ENCODE results near the gene RBBP9. TPM values are rescaled to one million over a fixed set of nuclear protein-coding genes. Genes with fewer than 3 reads are reported as not detected.
A peak's percentile ranks its signal among the peaks of the same experiment; 100 is the strongest.

Gene RBBP9
- total and polyA plus RNA-seq, 9 of the 15 experiments (the other 6 are each of a cell fraction or from before 2014, with no cell fraction given) = 0.94 to 4.4 (median 2.5) TPM

DNA sequence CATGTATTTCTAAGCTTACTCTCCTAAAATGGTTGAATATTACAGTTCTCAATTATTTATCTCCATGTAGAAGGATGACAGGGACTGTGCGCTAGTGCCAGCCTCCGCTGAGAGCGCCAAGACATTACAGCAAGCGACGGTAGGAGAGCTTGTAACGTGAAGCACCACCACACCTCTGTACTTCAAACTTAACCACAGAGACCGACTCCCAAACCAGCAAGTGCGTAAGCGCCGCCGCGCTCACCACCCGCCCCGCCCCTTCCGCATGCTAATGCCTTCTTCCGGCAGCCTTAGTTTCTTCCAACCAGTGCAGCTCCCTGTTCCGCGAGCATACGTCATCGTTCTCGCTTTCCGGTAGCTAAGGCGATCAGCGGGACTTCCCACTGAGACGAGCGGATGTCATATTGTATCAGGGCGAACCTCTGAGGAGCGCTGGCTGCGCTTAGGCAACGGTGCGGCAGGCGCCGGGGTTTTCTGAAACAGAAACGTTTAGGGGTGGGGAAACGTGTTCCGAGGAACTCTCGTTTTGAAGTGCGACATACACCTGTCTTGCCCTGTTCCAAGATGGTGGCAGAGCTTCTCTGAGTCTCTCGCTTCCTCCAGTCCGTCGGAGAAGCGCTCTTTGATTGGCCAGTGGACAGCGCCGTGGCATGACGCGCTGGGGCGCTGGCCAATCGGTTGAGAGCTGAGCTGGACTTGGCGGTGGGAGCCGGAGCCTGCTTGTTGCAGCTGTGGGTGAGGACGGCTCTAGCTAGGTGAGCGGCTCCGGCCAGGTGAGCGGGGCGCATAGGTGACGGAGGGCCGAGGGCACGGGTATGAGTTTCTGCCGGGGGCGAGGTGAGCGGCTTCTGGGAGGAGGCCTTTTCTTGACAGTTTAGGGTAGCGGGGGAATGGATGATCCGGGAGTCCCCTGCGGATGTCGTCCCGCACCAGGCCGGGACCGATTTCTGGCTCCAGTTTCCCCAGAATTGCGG lies 10.5 kb upstream of the RBBP9 start, which contains the start of gene SEC23B:
Gene SEC23B, plus strand, starts transcription at position 723 of the 974 bp plus-strand sequence. CDS start 2,896 bp downstream, outside the sequence.
- Histone ChIP-seq H3K9me1 (ENCODE audit: control insufficient read depth, insufficient read depth, low read length) (no peaks in the 10 kb centered on the region), H3K36me3 (ENCODE audit: control insufficient read depth, insufficient read depth, low read length) (peaks cover 23% of the 10 kb centered on the region), H3K9ac (ENCODE audit: insufficient read depth in 1 of 2, low read depth in 2 of 2, low read length in 2 of 2) (peak within 1 kb of the TSS; percentile 84 to 92), H2AFZ (ENCODE audit: low read depth, low read length) (peak within 1 kb of the TSS; percentile 97), H4K20me1 (replicated peaks; ENCODE audit: control insufficient read depth, insufficient read depth, low read length) (no peaks in the 10 kb centered on the region), H3K4me3 (peak within 1 kb of the TSS; percentile 79), H3K27me3 (ENCODE audit: control insufficient read depth in 2 of 2, insufficient read depth in 2 of 2, low read length in 2 of 2) (no peaks in the 10 kb centered on the region), H3K79me2 (ENCODE audit: control insufficient read depth, insufficient read depth, low read length) (peaks cover 17% of the 10 kb centered on the region), H3K4me2 (ENCODE audit: insufficient read depth, low read length) (peak within 1 kb of the TSS; percentile 86), H3K27ac (ENCODE audit: extremely low read depth, low read depth, low read length) (peak within 1 kb of the TSS; percentile 96), H3K9me3 (replicated peaks; ENCODE audit: control insufficient read depth, insufficient read depth, low read depth, low read length) (no peaks in the 10 kb centered on the region), H3K4me1 (replicated peaks in 1 of 2; ENCODE audit: control insufficient read depth in 2 of 2, insufficient read depth in 2 of 2, low read length in 2 of 2) (peaks cover 0 to 6% of the 10 kb centered on the region in 2 experiments; a peak in 2 of 5 replicates)
- FAIRE-seq (peak; percentile 99), ATAC-seq (peak; percentile 99), DNase-seq (ENCODE audit: extremely low read depth in 1 of 4, low spot score in 3 of 4) (peak; percentile 91 to 95 (median 93))
- ChIA-PET CTCF (ENCODE audit: low intra/inter-chr PET ratio) (no interaction called here), POLR2A (interaction anchor here (0.6 to 1.9 kb wide), 8 partner anchors 9 to 1500 kb away, joined by 3 to 8 read pairs (median 5); partner anchors contain the start of genes DZANK1, POLR3F and RBBP9)
- in situ Hi-C loops (cut with MboI) = no loop called here
- WGBS (ENCODE audit: insufficient coverage, low coverage, missing lambda C conversion rate) = under 1% methylated on average over 54 of the region's 69 CpGs
- TSS peak; percentile 98 for BruUV-seq (replicated peaks)
- intact Hi-C loops (cut with micrococcal nuclease) = no loop called here
- TF ChIP-seq ELF2 (CRISPR knock-in tag; IDR thresholded peaks at IDR 0.05) = peak; percentile 30; the same call in 1 of the 2 replicates
- no peak for TF ChIP-seq MECOM (CRISPR knock-in tag; IDR thresholded peaks at IDR 0.05)
- TF ChIP-seq GABPA (tag; conservative IDR thresholded peaks at IDR 0.05; ENCODE audit: low read depth) = peak; percentile 90
- peak; percentile 32; the same call in 1 of the 2 replicates for TF ChIP-seq ZNF644 (tag; IDR thresholded peaks at IDR 0.05; ENCODE audit: low read depth)
- TF ChIP-seq ERF (CRISPR knock-in tag; IDR thresholded peaks at IDR 0.05) = no peak
- TF ChIP-seq NFYB (IDR thresholded peaks at IDR 0.05; ENCODE audit: extremely low read depth, insufficient read length) = peak; percentile 7
- no peak for TF ChIP-seq KAT7 (CRISPR knock-in tag; IDR thresholded peaks at IDR 0.05; ENCODE audit: borderline replicate concordance)
- TF ChIP-seq, protein P1, sequence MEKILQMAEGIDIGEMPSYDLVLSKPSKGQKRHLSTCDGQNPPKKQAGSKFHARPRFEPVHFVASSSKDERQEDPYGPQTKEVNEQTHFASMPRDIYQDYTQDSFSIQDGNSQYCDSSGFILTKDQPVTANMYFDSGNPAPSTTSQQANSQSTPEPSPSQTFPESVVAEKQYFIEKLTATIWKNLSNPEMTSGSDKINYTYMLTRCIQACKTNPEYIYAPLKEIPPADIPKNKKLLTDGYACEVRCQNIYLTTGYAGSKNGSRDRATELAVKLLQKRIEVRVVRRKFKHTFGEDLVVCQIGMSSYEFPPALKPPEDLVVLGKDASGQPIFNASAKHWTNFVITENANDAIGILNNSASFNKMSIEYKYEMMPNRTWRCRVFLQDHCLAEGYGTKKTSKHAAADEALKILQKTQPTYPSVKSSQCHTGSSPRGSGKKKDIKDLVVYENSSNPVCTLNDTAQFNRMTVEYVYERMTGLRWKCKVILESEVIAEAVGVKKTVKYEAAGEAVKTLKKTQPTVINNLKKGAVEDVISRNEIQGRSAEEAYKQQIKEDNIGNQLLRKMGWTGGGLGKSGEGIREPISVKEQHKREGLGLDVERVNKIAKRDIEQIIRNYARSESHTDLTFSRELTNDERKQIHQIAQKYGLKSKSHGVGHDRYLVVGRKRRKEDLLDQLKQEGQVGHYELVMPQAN (IDR thresholded peaks at IDR 0.05; ENCODE audit: borderline replicate concordance) = peak; percentile 40; the same call in 1 of the 2 replicates
- TF ChIP-seq, protein P2, sequence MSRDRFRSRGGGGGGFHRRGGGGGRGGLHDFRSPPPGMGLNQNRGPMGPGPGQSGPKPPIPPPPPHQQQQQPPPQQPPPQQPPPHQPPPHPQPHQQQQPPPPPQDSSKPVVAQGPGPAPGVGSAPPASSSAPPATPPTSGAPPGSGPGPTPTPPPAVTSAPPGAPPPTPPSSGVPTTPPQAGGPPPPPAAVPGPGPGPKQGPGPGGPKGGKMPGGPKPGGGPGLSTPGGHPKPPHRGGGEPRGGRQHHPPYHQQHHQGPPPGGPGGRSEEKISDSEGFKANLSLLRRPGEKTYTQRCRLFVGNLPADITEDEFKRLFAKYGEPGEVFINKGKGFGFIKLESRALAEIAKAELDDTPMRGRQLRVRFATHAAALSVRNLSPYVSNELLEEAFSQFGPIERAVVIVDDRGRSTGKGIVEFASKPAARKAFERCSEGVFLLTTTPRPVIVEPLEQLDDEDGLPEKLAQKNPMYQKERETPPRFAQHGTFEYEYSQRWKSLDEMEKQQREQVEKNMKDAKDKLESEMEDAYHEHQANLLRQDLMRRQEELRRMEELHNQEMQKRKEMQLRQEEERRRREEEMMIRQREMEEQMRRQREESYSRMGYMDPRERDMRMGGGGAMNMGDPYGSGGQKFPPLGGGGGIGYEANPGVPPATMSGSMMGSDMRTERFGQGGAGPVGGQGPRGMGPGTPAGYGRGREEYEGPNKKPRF (IDR thresholded peaks at IDR 0.05; ENCODE audit: low read depth, low read length) = no peak
- TF ChIP-seq YY1 (IDR thresholded peaks at IDR 0.05; ENCODE audit: borderline replicate concordance in 1 of 3, control insufficient read depth in 1 of 3, extremely low read depth in 1 of 3, insufficient read depth in 3 of 3, insufficient read length in 1 of 3, insufficient replicate concordance in 2 of 3, low read depth in 1 of 3, low read length in 2 of 3) = peak; percentile 79 to 97 (median 93)
- peak; percentile 91 for TF ChIP-seq POLR2G (IDR thresholded peaks at IDR 0.05; ENCODE audit: low read depth, low read length)
- no peak for TF ChIP-seq ZNF707 (CRISPR knock-in tag; conservative IDR thresholded peaks at IDR 0.05)
- TF ChIP-seq PTTG1 (tag; IDR thresholded peaks at IDR 0.05; ENCODE audit: low read depth) = no peak

All from K562 (cell line).